Kidney epithelial cell (primary cell): Measurements from ENCODE around the gene PAFAH1B1. TPM values are rescaled to one million over a fixed set of nuclear protein-coding genes. Genes with fewer than 3 reads are reported as not detected.

Source experiments
- DNase-seq: peaks from one replicate; pipeline ENCODE4 v3.0.0-alpha.2; 2010; ENCODE audit warnings: low read depth
- H3K27me3 ChIP-seq: 2 replicates; pipeline ENCODE4 v1.6.0; 2011; ENCODE audit warnings: low read length; ENCODE audit not compliant: control insufficient read depth, insufficient read depth
- H3K36me3 ChIP-seq: 2 replicates; pipeline ENCODE4 v1.5.1; 2011; ENCODE audit warnings: low read length; ENCODE audit not compliant: control insufficient read depth, insufficient read depth
- H3K4me3 ChIP-seq: 2 replicates; pipeline ENCODE4 v1.5.1; 2011; ENCODE audit warnings: low read depth, mild to moderate bottlenecking, control low read depth, low read length
- CTCF ChIP-seq: IDR thresholded peaks from 2 replicates; pipeline ENCODE4 v1.5.1; 2011; ENCODE audit warnings: mild to moderate bottlenecking, moderate library complexity, low read length, control low read depth, inconsistent platforms; ENCODE audit not compliant: insufficient read depth, poor library complexity, severe bottlenecking
- total RNA-seq: library from RNA; depleted of rRNA; stranded (reverse); fragments of >200 nt; gene quantifications from 2 replicates; pipeline ENCODE4 v1.2.3, GENCODE V29; 2015

Gene PAFAH1B1
- total RNA-seq, 1 donor from 2014 or later: 54.7 TPM

- H3K36me3 ChIP-seq: no peaks in the 10 kb centered on the region
- H3K4me3 ChIP-seq: no peak overlapping the region
- DNase-seq: no peak
- TF ChIP-seq CTCF: no peak
- no peaks in the 10 kb centered on the region for H3K27me3 ChIP-seq
Observed at GRCh38 chr17:2708585-2709182, 115.2 kb downstream of the PAFAH1B1 start.

- Histone ChIP-seq H3K36me3 (no peaks in the 10 kb centered on the region), H3K4me3 (no peak overlapping the region), H3K27me3 (no peaks in the 10 kb centered on the region)
- DNase-seq: no peak
- no peak for TF ChIP-seq CTCF
Observed at GRCh38 chr17:2709183-2709661, 115.8 kb downstream of the PAFAH1B1 start.

GRCh38 chr17:2710071-2710802 is 116.8 kb downstream of the PAFAH1B1 start:
- no peaks in the 10 kb centered on the region for H3K27me3 ChIP-seq
- no peak for DNase-seq
- H3K4me3 ChIP-seq: peak overlapping the region; percentile 81
- H3K36me3 ChIP-seq: no peaks in the 10 kb centered on the region
- TF ChIP-seq CTCF: no peak

GRCh38 chr17:2710803-2711607 is 117.6 kb downstream of the PAFAH1B1 start:
- Histone ChIP-seq H3K4me3 (peak overlapping the region; percentile 81), H3K36me3 (no peaks in the 10 kb centered on the region), H3K27me3 (no peaks in the 10 kb centered on the region)
- DNase-seq: no peak
- TF ChIP-seq CTCF: no peak

- Histone ChIP-seq H3K4me3 (peak within 1 kb of the TSS; percentile 81), H3K27me3 (no peaks in the 10 kb centered on the region), H3K36me3 (no peaks in the 10 kb centered on the region)
- peak; percentile 78 for DNase-seq
- no peak for TF ChIP-seq CTCF
Observed at GRCh38 chr17:2711608-2712299, 118.3 kb downstream of the PAFAH1B1 start, which contains the start of gene CLUH. Gene CLUH, minus strand, starts transcription at chr17:2711764. Its CDS starts 103 bp downstream, at chr17:2711661.
